Spinal cord (tissue), 10 donors: ENCODE measurements around the gene DPYSL5. TPM values are rescaled to one million over a fixed set of nuclear protein-coding genes. Genes with fewer than 3 reads are reported as not detected.

Experiments
- DNase-seq, 6 donors: peaks; one replicate each; pipeline versions ENCODE4 v3.0.0 to v3.0.0-alpha.2; 2013 to 2015; ENCODE audit warnings: low spot score in 6 of 6, low read depth in 4 of 6
- H3K27ac ChIP-seq: one replicate; pipeline ENCODE4 v1.5.1; 2013; ENCODE audit warnings: low read depth, low read length, control low read depth
- H3K27me3 ChIP-seq: one replicate; pipeline ENCODE4 v1.6.1; 2013; ENCODE audit warnings: low read length; ENCODE audit not compliant: control insufficient read depth, insufficient read depth
- H3K36me3 ChIP-seq: one replicate; pipeline ENCODE4 v1.6.1; 2013; ENCODE audit warnings: low read length; ENCODE audit not compliant: control insufficient read depth, insufficient read depth
- H3K4me1 ChIP-seq: one replicate; pipeline ENCODE4 v1.6.1; 2013; ENCODE audit warnings: low read length; ENCODE audit not compliant: control insufficient read depth, insufficient read depth
- H3K4me3 ChIP-seq: one replicate; pipeline ENCODE4 v1.5.1; 2013; ENCODE audit warnings: low read depth, low read length, control low read depth
- H3K9me3 ChIP-seq: one replicate; pipeline ENCODE4 v1.6.1; 2013; ENCODE audit warnings: low read length; ENCODE audit not compliant: control insufficient read depth, insufficient read depth
- WGBS: methylation state at CpG from one replicate; pipeline ENCODE4 v1.1.5; 2013; ENCODE audit warnings: missing lambda C conversion rate; ENCODE audit not compliant: insufficient coverage; 5-methylcytosine and 5-hydroxymethylcytosine counted together
- polyA plus RNA-seq, 2 donors: library from polyadenylated mRNA; unstranded; fragments of 120-200 nt; gene quantifications; one replicate each; pipeline ENCODE4 v1.2.1, GENCODE V29; 2013; ENCODE audit not compliant: insufficient read length in 2 of 2
- total RNA-seq, 2 donors: library from RNA; depleted of rRNA in 1 of 2; stranded (reverse); fragments of 120-200 nt in 1 of 2; fragments of >200 nt in 1 of 2; gene quantifications; one replicate each; pipeline versions ENCODE4 v1.2.3 to v1.2.4, GENCODE V29; 2013 to 2014
- donor health status: healthy.

The DPYSL5 gene
- total and polyA plus RNA-seq, 4 donors, result 30.6 to 226 (median 141) TPM

DNA sequence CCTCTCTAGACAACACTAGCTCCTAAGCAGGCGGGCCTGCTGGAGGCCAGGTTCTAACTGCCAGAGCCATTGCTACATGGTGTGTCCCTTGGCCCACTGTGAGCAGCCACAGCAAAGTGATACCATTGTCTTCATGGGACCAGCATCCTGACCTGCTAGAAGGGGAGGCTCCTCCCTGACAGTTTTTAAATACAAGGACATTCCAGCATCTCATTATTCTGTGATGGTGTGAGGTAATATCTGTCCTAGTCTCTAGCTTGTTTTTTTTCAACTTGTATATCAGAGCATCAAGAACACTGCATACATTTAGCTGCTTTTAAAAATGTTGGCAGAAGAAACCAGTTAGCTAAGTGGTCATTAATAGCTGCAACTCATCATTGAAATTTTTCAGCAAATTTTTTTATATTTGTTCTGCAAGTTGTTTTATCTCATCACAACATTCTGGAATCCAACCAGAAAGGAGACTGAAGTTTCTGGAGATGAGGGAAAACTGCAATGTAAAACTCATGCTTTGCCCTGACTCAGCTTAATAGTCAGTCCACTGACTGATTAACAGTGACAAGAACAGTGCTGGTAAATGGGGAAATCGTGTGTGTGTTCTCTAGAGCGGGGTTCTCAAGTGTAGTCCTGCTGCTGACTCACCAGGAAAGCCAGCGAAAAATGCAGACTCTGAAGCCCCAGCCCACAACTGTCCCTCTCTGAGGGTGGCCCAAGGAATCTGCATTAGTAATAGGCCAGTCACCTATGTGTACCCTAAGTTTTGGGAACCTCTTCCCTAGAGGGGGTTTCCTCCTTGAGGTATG lies 140.3 kb downstream of the DPYSL5 start:
- WGBS, result 70% methylated on average over 3 of the region's 4 CpGs
- H3K4me1 ChIP-seq, result no peaks in the 10 kb centered on the region
- no peak for DNase-seq
- no peak overlapping the region for H3K4me3 ChIP-seq
- no peaks in the 10 kb centered on the region for H3K27me3 ChIP-seq
- peaks cover 3% of the 10 kb centered on the region for H3K36me3 ChIP-seq
- H3K9me3 ChIP-seq, result no peaks in the 10 kb centered on the region
- H3K27ac ChIP-seq, result no peak overlapping the region

GRCh38 chr2:26989156-26989555 lies 141.2 kb downstream of the DPYSL5 start:
- Histone ChIP-seq H3K9me3 (no peaks in the 10 kb centered on the region), H3K27me3 (no peaks in the 10 kb centered on the region), H3K27ac (no peak overlapping the region), H3K36me3 (peaks cover 3% of the 10 kb centered on the region), H3K4me3 (no peak overlapping the region), H3K4me1 (no peaks in the 10 kb centered on the region)
- DNase-seq, result no peak
- 85% methylated on average over 7 of the region's 8 CpGs for WGBS

GRCh38 chr2:26991717-26992116 lies 143.8 kb downstream of the DPYSL5 start:
- Histone ChIP-seq H3K4me1 (no peaks in the 10 kb centered on the region), H3K9me3 (no peaks in the 10 kb centered on the region), H3K36me3 (peaks cover 3% of the 10 kb centered on the region), H3K27ac (no peak overlapping the region), H3K27me3 (no peaks in the 10 kb centered on the region), H3K4me3 (no peak overlapping the region)
- DNase-seq, result no peak
- 97% methylated on average over 3 of the region's 5 CpGs for WGBS

- Histone ChIP-seq H3K9me3 (no peaks in the 10 kb centered on the region), H3K36me3 (peaks cover 3% of the 10 kb centered on the region), H3K27me3 (no peaks in the 10 kb centered on the region), H3K4me3 (no peak overlapping the region), H3K4me1 (no peaks in the 10 kb centered on the region), H3K27ac (no peak overlapping the region)
- no peak for DNase-seq
- no CpG with 5 or more reads among the region's 1 CpG for WGBS
Observed at GRCh38 chr2:26993768-26994167, 145.8 kb downstream of the DPYSL5 start.

- Histone ChIP-seq H3K4me1 (no peaks in the 10 kb centered on the region), H3K27ac (no peak overlapping the region), H3K9me3 (no peaks in the 10 kb centered on the region), H3K36me3 (peaks cover 1% of the 10 kb centered on the region), H3K4me3 (no peak overlapping the region), H3K27me3 (no peaks in the 10 kb centered on the region)
- no peak for DNase-seq
- no CpG with 5 or more reads among the region's 1 CpG for WGBS
Observed at GRCh38 chr2:26994983-26995382, 147.1 kb downstream of the DPYSL5 start.

DNA sequence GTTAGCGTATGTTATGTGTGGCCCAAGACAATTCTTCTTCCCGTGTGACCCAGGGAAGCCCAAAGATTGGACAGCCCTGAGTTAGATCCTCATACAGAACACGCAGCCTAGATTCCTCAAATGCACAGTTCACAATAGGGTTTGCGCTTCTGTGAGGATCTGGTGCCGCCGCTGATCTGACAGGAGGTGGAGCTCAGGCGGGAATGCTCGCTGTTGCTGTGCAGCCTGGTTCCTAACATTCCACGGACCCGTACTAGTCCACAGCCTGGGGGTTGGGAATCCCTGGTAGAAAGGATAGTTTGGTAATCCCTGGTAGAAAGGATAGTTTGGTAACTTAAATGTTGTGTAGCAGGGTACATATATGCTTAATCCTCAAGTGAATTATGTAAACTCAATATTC lies 149.5 kb downstream of the DPYSL5 start:
- no peaks in the 10 kb centered on the region for H3K4me1 ChIP-seq
- H3K27ac ChIP-seq, result no peak overlapping the region
- H3K36me3 ChIP-seq, result no peaks in the 10 kb centered on the region
- H3K27me3 ChIP-seq, result no peaks in the 10 kb centered on the region
- DNase-seq, result no peak
- no peak overlapping the region for H3K4me3 ChIP-seq
- no peaks in the 10 kb centered on the region for H3K9me3 ChIP-seq
- WGBS, result 72% methylated on average over 8 of the region's 10 CpGs

GRCh38 chr2:26998323-26998722 lies 150.4 kb downstream of the DPYSL5 start:
- no peak for DNase-seq
- no peaks in the 10 kb centered on the region for H3K4me1 ChIP-seq
- H3K27me3 ChIP-seq, result no peaks in the 10 kb centered on the region
- H3K9me3 ChIP-seq, result no peaks in the 10 kb centered on the region
- WGBS, result no CpG with 5 or more reads among the region's 1 CpG
- no peak overlapping the region for H3K4me3 ChIP-seq
- H3K36me3 ChIP-seq, result no peaks in the 10 kb centered on the region
- no peak overlapping the region for H3K27ac ChIP-seq

Other genes with a start within 250 kb of the DPYSL5 start
- under 1 TPM; 0.50 to 0.83 TPM for gene CIB4, start 206.8 kb upstream of the DPYSL5 start, total RNA-seq
- under 1 TPM in 1 of 2 donors, not detected in 1; 0.27 TPM for gene CIB4, start 206.8 kb upstream of the DPYSL5 start, polyA plus RNA-seq
- 10 to 100 TPM in 1 of 2 donors, 1 to 10 TPM in 1; 6.2 to 13.4 TPM for gene KCNK3, start 155.4 kb upstream of the DPYSL5 start, total RNA-seq
- gene KCNK3, start 155.4 kb upstream of the DPYSL5 start, polyA plus RNA-seq, result 10 to 100 TPM; 35.4 to 36.0 TPM
- 10 to 100 TPM; 21.1 to 23.8 TPM for gene SLC35F6, start 83.8 kb upstream of the DPYSL5 start, total RNA-seq
- gene SLC35F6, start 83.8 kb upstream of the DPYSL5 start, polyA plus RNA-seq, result 10 to 100 TPM; 23.2 to 23.4 TPM
- gene CENPA, start 62.1 kb upstream of the DPYSL5 start, total RNA-seq, result 1 to 10 TPM; 2.8 to 5.5 TPM
- 1 to 10 TPM; 5.2 to 7.4 TPM for gene CENPA, start 62.1 kb upstream of the DPYSL5 start, polyA plus RNA-seq
- gene MAPRE3, start 122.5 kb downstream of the DPYSL5 start, total RNA-seq, result 10 to 100 TPM; 21.2 to 37.0 TPM
- gene MAPRE3, start 122.5 kb downstream of the DPYSL5 start, polyA plus RNA-seq, result 100 to 1,000 TPM; 193 to 200 TPM
- 10 to 100 TPM; 18.2 to 36.2 TPM for gene TMEM214, start 184.8 kb downstream of the DPYSL5 start, total RNA-seq
- 10 to 100 TPM; 44.0 to 60.3 TPM for gene TMEM214, start 184.8 kb downstream of the DPYSL5 start, polyA plus RNA-seq
- gene AGBL5, start 203.5 kb downstream of the DPYSL5 start, total RNA-seq, result 10 to 100 TPM; 14.3 to 32.0 TPM
- 10 to 100 TPM; 49.2 to 51.7 TPM for gene AGBL5, start 203.5 kb downstream of the DPYSL5 start, polyA plus RNA-seq
- 100 to 1,000 TPM; 191 to 454 TPM for gene OST4, start 223.5 kb downstream of the DPYSL5 start, total RNA-seq
- gene OST4, start 223.5 kb downstream of the DPYSL5 start, polyA plus RNA-seq, result 100 to 1,000 TPM; 208 to 225 TPM
- gene EMILIN1, start 230.5 kb downstream of the DPYSL5 start, total RNA-seq, result 10 to 100 TPM; 20.9 to 46.2 TPM
- 10 to 100 TPM; 11.4 to 16.2 TPM for gene EMILIN1, start 230.5 kb downstream of the DPYSL5 start, polyA plus RNA-seq
- 1 to 10 TPM; 4.1 to 6.0 TPM for gene KHK, start 238.6 kb downstream of the DPYSL5 start, total RNA-seq
- 10 to 100 TPM; 16.9 to 19.1 TPM for gene KHK, start 238.6 kb downstream of the DPYSL5 start, polyA plus RNA-seq